Epithelial cell of umbilical artery (primary cell): Measurements from ENCODE around the gene CHD3. TPM values are rescaled to one million over a fixed set of nuclear protein-coding genes. Genes with fewer than 3 reads are reported as not detected.

Experiments
- total RNA-seq: library from RNA; depleted of rRNA; stranded (reverse); fragments of >200 nt; gene quantifications from 2 replicates; pipeline ENCODE4 v1.2.3, GENCODE V29; 2014

CHD3 gene
- 104 TPM in 2 replicates for total RNA-seq

GRCh38 chr17:7888184-7888920 is at the start of gene CHD3:
CHD3 (plus strand) TSS chr17:7888789; CDS start chr17:7889001, 212 bp downstream.

GRCh38 chr17:7854851-7855659 is 33.5 kb upstream of the CHD3 start, which contains the start of gene TMEM88:
TMEM88 (plus strand) TSS chr17:7855066; CDS start chr17:7855075, 9 bp downstream.

GRCh38 chr17:7856811-7857712 is 31.5 kb upstream of the CHD3 start, which contains the start of gene NAA38:
NAA38 (minus strand) TSS chr17:7857559; CDS start chr17:7857463, 96 bp downstream.

GRCh38 chr17:7857713-7858521 is 30.7 kb upstream of the CHD3 start, which contains the start of gene CYB5D1:
CYB5D1 (plus strand) TSS chr17:7858003; CDS start chr17:7858135, 132 bp downstream.

GRCh38 chr17:7915611-7916384 is 27.2 kb downstream of the CHD3 start, which contains the start of gene RNF227:
RNF227 (minus strand) TSS chr17:7916289; CDS start chr17:7916195, 94 bp downstream.

GRCh38 chr17:7929158-7930023 is 40.8 kb downstream of the CHD3 start, which contains the start of gene KCNAB3:
KCNAB3 (minus strand) TSS chr17:7929856; CDS start chr17:7929435, 421 bp downstream.

GRCh38 chr17:7931709-7932482 is 43.3 kb downstream of the CHD3 start, which contains the start of the genes CNTROB and TRAPPC1:
CNTROB (plus strand) TSS chr17:7932206; CDS start chr17:7933080, 874 bp downstream.
TRAPPC1 (minus strand) TSS chr17:7931946; CDS start chr17:7931829, 117 bp downstream.

Other genes with a start within 250 kb of the CHD3 start
- not detected in 2 replicates for gene ATP1B2, start 237.9 kb upstream of the CHD3 start, total RNA-seq
- 40.6 and 70.1 TPM in 2 replicates for gene TP53, start 201.3 kb upstream of the CHD3 start, total RNA-seq
- gene WRAP53, start 200.3 kb upstream of the CHD3 start, total RNA-seq: 10.1 and 10.6 TPM in 2 replicates
- 0.15 and 0.97 TPM in 2 replicates for gene EFNB3, start 183.6 kb upstream of the CHD3 start, total RNA-seq
- under 0.01 and 0.30 TPM in 2 replicates for gene DNAH2, start 171.0 kb upstream of the CHD3 start, total RNA-seq
- 1.2 and 2.9 TPM in 2 replicates for gene KDM6B, start 54.6 kb upstream of the CHD3 start, total RNA-seq
- 27.0 and 44.8 TPM in 2 replicates for gene TMEM88, start 33.7 kb upstream of the CHD3 start, total RNA-seq
- 48.9 and 115 TPM in 2 replicates for gene NAA38, start 31.2 kb upstream of the CHD3 start, total RNA-seq
- gene CYB5D1, start 30.8 kb upstream of the CHD3 start, total RNA-seq: 7.0 and 7.1 TPM in 2 replicates
- gene RNF227, start 27.5 kb downstream of the CHD3 start, total RNA-seq: 0.65 and 0.76 TPM in 2 replicates
- 0.15 and 0.32 TPM in 2 replicates for gene KCNAB3, start 41.1 kb downstream of the CHD3 start, total RNA-seq
- gene TRAPPC1, start 43.2 kb downstream of the CHD3 start, total RNA-seq: 34.5 and 35.4 TPM in 2 replicates
- 15.9 and 17.0 TPM in 2 replicates for gene CNTROB, start 43.4 kb downstream of the CHD3 start, total RNA-seq
- gene GUCY2D, start 113.8 kb downstream of the CHD3 start, total RNA-seq: not detected in 2 replicates
- not detected in 2 replicates for gene ALOX15B, start 150.3 kb downstream of the CHD3 start, total RNA-seq
- not detected in 2 replicates for gene ALOX12B, start 198.9 kb downstream of the CHD3 start, total RNA-seq
- gene ALOXE3, start 229.7 kb downstream of the CHD3 start, total RNA-seq: under 0.01 TPM in 1 of 2 replicates, not detected in the other
- gene HES7, start 235.3 kb downstream of the CHD3 start, total RNA-seq: not detected in 2 replicates